M059J (cell line): ENCODE data around the gene KDM3A. TPM values are rescaled to one million over a fixed set of nuclear protein-coding genes. Genes with fewer than 3 reads are reported as not detected.

Source experiments
- DNase-seq: peaks from one replicate; pipeline ENCODE4 v3.0.0-alpha.2; 2012; ENCODE audit warnings: low read depth
- total RNA-seq: library from RNA; depleted of rRNA; stranded (reverse); fragments of >200 nt; shearing (Covaris generic); gene quantifications from 2 replicates; pipeline ENCODE4 v1.2.3, GENCODE V29; 2014; rRNA removed

Gene KDM3A, protein sequence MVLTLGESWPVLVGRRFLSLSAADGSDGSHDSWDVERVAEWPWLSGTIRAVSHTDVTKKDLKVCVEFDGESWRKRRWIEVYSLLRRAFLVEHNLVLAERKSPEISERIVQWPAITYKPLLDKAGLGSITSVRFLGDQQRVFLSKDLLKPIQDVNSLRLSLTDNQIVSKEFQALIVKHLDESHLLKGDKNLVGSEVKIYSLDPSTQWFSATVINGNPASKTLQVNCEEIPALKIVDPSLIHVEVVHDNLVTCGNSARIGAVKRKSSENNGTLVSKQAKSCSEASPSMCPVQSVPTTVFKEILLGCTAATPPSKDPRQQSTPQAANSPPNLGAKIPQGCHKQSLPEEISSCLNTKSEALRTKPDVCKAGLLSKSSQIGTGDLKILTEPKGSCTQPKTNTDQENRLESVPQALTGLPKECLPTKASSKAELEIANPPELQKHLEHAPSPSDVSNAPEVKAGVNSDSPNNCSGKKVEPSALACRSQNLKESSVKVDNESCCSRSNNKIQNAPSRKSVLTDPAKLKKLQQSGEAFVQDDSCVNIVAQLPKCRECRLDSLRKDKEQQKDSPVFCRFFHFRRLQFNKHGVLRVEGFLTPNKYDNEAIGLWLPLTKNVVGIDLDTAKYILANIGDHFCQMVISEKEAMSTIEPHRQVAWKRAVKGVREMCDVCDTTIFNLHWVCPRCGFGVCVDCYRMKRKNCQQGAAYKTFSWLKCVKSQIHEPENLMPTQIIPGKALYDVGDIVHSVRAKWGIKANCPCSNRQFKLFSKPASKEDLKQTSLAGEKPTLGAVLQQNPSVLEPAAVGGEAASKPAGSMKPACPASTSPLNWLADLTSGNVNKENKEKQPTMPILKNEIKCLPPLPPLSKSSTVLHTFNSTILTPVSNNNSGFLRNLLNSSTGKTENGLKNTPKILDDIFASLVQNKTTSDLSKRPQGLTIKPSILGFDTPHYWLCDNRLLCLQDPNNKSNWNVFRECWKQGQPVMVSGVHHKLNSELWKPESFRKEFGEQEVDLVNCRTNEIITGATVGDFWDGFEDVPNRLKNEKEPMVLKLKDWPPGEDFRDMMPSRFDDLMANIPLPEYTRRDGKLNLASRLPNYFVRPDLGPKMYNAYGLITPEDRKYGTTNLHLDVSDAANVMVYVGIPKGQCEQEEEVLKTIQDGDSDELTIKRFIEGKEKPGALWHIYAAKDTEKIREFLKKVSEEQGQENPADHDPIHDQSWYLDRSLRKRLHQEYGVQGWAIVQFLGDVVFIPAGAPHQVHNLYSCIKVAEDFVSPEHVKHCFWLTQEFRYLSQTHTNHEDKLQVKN (N-terminal part only)
- 9.6 and 22.8 TPM in 2 replicates for total RNA-seq

GRCh38 chr2:86440631-86441391, at the start of gene KDM3A:
KDM3A (plus strand) TSS chr2:86441371; CDS start chr2:86442048, 677 bp downstream.
- peak; percentile 99 for DNase-seq

DNA sequence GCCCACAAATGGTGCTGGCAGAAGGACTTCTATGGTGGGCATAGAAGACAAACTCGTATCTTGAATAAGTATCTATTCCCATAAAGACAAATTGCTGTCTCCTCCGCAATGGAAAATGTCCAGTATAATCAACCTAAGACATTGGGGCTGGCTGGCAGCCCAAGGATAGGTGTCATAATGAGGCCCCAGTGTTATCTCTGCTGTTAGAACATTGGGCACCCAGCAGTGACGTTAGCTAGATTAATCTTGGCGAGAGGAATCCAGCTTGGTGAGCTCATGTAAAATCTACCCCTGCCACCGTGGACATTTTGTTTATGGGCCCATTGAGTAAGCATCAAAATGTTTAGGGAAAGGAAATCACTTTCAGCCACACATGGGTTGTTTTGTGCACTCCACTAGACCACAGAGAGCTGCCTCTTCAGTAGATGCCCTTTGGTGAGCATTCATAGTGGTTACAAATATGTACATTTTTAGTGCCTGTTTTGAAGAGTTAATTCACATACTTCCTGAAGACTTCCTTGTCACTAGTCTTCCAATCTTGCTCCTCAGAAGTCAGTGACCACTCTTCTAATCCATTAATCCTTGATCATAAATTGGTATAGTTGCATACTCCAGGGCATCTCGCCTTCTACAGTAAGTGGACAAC, 48.2 kb upstream of the KDM3A start:
- no peak for DNase-seq

DNA sequence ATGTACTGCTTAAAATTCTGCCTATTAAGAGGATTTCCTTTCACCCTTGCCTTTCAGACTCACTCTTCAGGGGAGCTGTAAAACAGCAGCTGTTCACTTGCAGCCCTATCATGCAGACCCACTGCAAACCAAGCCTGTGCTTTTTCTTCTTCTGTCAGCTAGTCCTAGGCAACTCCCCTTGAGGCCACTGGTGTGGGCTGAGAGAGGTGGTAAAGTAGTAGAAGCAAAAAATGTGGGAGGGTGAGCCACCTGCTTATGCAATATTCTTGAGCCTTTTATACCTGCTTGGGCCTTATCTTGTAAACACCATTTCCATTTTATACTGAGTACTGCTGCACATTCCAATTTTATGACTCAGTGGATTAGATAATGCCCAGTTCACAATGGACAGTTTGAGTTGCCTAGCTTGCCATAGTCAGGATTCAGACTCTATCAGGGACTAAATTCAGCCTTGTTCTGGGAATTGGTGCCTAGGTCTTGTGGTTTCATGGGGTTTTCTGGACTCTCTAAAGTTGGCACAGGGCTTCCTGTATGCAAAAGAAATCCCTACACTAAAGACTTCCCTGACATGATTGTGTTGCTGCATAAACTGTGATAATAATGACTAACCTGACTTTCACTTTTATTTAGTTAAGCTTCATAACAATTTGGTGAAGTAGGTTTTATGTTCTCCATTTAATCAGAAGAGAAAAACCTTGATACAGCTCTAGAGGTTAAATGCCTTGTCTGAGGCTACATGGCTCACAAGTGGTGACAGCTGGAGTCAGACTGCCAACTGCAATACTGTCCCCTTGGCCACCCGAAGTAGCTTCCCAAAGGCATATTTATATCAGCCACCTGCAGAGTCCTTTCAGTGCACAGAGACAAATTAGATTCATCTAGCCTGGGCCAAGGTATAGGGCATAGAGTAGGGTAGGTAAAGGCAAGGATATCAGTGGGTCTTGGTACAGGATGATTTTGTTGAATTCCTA, 47.4 kb upstream of the KDM3A start:
- peak; percentile 83 for DNase-seq

DNA sequence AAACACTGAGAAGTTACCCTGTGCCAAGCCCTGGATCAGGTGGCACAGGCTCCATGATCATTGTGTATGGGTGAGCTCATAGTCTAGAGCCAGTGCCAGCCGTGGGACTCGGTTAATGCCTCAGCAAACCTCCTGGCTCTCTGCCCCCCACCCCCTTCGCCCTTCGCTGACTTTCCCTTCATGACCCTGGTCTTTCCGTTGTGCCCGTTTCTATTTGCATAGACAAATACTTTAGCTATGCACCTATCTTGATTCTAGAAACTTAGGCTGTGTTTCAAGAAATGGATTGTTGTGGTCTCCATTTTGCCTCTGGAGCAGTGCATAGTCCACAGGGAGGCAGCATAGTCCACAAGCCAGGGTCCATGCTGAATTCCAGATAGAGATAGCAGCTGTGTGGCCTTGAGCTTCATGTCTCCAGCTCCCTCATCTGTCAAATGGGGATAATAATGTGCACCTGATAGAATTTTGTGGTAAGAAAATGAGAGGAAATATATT, 44.8 kb upstream of the KDM3A start:
- DNase-seq, result peak; percentile 56

- no peak for DNase-seq
Measured at GRCh38 chr2:86397986-86398385, 43.2 kb upstream of the KDM3A start.

DNA sequence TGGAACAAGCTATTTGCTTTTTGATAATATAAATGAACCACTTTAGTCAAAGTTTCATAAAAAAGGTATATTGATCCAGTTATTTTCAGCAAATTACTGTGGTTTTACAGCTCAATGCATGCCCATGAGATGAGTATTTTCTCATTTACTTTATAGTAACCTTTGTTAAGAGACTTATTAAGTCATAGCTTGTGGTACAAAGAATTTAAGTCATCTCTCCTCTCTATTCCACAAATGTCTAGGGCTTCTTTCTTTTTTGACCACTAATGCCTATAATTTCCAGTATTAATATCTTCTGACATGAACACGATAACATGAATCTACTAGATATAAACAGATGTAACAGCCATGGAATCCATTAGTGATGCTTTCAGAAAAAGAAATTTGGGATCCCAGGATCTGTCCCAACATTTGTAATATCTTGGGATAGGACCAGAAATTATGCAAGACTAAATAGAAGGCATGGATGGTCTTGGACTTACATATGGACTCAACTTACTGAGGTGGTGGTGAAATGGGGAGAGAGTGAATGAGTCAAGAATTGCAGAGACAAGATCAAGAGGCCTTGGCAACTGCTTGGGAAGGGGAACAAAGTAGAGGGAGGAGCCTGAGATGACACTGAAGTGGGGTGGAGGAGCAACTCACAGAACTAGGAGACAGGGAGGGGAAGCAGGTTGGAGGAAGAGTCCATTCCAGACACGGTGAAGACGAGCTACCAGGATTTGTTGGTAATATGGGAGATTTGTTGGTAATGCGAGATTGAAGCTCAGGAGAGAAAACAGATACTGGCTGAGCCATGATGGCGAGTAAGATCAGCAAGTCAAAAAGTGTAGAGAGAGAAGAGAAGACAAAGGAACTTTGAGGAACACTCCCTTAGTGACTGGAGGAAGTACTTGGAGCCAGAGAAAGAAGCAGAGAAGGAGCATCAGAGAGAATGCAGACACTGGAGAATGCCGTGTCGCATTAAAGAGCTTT, 42.4 kb upstream of the KDM3A start:
- no peak for DNase-seq

- DNase-seq, result no peak
Measured at GRCh38 chr2:86400321-86400720, 40.9 kb upstream of the KDM3A start.

DNA sequence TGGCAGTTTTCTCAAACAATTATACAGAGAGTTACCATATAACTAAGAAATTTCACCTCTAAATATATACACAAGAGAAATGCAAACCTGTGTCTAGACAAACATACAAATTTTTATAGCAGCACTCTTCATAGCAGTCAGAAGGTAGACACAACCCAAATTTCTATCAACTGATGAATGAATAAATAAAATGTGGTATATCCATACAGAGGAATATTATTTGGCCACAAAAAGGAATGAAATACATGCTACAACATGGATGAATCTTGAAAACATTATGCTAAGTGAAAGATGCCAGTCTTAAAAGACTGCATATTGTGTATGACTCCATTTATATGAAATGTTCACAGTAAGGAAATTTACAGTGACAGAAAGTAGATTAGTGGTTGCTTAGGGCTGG, 30.6 kb upstream of the KDM3A start:
- no peak for DNase-seq

DNA sequence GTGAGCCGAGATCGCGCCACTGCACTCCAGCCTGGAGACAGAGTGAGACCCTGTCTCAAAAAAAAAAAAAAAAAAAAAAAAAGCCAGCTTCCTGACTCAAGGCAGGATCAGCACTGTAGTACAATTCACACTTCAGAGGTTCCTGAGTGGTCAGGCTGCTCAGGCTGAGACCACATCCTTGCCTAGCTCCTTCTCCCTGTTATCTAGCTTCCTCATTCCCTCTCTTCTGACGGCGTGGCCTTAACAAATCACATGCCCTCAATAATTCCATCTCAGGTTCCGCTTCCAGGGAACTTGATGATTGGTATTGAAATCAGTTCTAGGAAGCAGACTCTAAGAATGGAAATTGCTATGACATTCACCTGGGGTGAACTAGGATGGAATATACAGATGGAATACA, 29.8 kb upstream of the KDM3A start:
- no peak for DNase-seq

DNA sequence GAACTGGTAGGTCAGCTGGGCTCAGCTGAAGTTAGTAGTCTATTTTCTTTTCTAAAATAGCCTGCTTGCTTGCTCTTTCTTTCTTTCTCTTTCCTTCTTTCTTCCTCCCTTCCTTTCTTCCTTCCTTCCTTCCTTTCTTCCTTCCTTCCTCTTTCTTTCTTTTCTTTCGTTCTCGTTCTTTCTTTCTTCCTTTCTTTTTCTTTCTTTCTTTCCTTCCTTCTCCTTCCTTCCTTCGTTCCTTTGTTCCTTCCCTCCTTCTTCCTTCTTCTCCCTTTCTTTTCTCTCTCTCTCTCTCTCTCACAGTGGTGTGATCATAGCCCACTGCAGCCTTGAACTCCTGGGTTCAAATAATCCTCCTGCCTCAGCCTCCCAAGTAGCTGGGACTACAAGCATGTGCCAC, 29.2 kb upstream of the KDM3A start:
- DNase-seq, result no peak

DNA sequence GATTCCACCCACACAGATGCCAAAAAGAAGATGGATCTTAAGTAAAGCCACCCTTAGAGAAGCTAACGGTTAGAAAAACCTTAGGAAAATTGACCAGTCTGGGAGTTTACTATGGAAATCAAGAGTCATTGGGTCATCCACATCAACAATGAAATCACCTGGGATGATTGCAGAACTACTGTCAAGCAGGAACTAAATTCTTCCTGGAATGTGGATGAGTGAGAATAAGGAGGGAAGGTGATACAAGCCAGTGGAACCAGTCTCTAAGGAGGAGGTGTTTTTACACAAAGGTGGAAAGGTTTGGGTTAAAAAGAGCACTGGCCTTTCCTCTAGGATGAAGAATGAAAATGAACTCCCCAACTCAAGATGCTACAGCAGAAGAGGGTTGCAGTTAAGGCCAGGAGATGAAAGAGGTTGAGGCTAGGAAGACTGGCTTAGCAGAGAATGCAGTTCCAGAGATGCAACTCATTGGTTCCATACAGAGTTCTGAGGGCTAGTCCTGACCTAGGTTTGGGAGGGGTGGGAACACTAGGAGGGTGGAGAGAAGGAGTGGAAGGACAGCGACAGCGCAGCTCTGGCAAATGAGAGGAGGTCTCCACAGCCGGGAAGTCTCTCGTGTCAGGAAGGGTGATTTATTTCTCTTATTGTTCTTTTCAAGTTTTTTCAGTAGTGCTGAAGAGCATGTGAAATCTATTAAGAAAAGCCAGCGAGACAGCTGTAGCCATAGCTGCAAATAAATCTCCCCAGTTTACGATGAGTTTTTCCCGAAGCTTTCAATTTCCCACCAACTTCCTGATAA, 27.7 kb upstream of the KDM3A start:
- DNase-seq, result no peak

- no peak for DNase-seq
Measured at GRCh38 chr2:86414996-86415395, 26.2 kb upstream of the KDM3A start.

DNA sequence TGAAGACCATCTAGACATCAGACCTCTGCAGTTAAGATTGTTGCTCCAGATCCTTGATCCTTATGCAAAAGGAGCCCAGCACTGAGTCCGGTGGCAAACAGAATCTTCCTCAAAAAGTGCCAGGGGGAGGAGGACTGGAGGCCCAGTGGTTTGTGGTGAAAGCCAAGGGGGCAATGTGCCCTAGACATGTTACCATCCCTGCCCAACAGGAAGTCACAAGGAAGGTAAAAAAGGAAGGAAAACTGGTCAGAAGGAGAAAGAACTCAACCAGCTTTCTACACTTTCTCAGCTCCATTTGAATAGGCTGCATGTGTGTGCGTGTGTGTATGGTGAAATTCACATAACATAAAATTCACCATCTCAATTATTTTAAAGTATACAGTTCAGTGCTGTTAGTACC, 25.0 kb upstream of the KDM3A start:
- no peak for DNase-seq

DNA sequence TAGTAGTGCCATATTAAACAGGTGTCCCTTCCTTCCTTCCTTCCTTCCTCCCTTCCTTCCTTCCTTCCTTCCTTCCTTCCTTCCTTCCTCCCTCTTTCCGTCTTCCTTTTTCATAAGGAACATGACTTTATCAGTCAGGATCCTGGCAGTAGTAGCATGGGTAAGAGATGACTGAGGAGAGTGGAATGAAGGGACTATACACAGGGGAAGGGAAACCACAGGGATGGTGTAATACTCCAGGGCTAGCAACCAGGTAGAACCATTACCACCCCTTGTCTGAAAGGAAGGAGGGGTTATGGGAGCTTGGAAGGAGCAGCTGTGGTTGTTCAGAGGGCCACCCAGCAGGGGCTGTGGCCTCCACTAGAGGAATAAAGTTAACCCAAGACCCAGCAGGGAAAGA, 23.2 kb upstream of the KDM3A start:
- DNase-seq, result peak; percentile 63

GRCh38 chr2:86420913-86421312, 20.3 kb upstream of the KDM3A start:
- no peak for DNase-seq

- DNase-seq, result no peak
Measured at GRCh38 chr2:86426271-86426670, 14.9 kb upstream of the KDM3A start.

DNA sequence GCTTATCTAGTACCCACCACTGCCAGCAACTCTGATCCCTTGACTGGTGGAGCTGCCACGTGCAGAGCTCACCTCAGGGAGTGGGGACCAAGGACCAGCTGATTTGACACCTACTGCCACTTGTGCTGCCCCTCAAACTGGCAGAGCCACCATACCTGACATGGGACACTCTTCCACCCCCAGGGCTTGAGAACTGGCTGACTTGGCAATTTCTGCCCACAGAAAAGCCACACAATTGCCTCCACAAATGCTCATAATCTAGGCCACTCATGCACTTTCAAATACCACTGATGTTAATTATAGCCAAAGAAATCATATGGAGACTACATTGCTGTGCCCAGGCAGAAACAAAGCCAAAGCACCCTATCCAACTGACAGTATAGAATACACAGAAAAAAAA, 11.8 kb upstream of the KDM3A start:
- no peak for DNase-seq
